Upper lobe of left lung (tissue), 6 donors: ENCODE measurements around the gene PEX26. TPM values are rescaled to one million over a fixed set of nuclear protein-coding genes. Genes with fewer than 3 reads are reported as not detected.
"Not testable (repeated sequence)": the region's sequence is repeated elsewhere in the genome, so short reads cannot be mapped to it uniquely, and the experiment has no call there.

Source experiments
- ATAC-seq, 2 donors: fragments of 200-7000 bp; cut with Tn5 transposase; one replicate each; pipeline ENCODE4 v1.9.1; 2022; ENCODE audit warnings: mild to moderate bottlenecking in 2 of 2, moderate library complexity in 2 of 2; ENCODE audit not compliant: low FRiP score in 2 of 2
- DNase-seq, 2 donors: peaks; one replicate each; pipeline ENCODE4 v3.0.0-alpha.2; 2019 to 2020
- H3K27ac ChIP-seq, 4 donors: fragments of 200-600 bp; sonication (generic); one replicate each; pipeline ENCODE4 v1.5.1; 2016 to 2019
- H3K27me3 ChIP-seq, 4 donors: fragments of 200-600 bp; sonication (generic); one replicate each; pipeline ENCODE4 v1.5.1; 2017 to 2019
- H3K36me3 ChIP-seq, 4 donors: fragments of 200-600 bp; sonication (generic); one replicate each; pipeline ENCODE4 v1.5.1; 2016 to 2019
- H3K4me1 ChIP-seq, 4 donors: fragments of 200-600 bp; sonication (generic); one replicate each; pipeline ENCODE4 v1.5.1; 2018 to 2019
- H3K4me3 ChIP-seq, 4 donors: fragments of 200-600 bp; sonication (generic); one replicate each; pipeline ENCODE4 v1.5.1; 2017 to 2019; ENCODE audit warnings: mild to moderate bottlenecking in 2 of 4, moderate library complexity in 1 of 4
- H3K9me3 ChIP-seq, 4 donors: fragments of 200-600 bp; sonication (generic); one replicate each; pipeline ENCODE4 v1.5.1; 2018 to 2019
- EP300 ChIP-seq, 4 donors: sonication (generic); formaldehyde crosslinking; IDR thresholded peaks; one replicate each; pipeline ENCODE4 v1.5.1; 2017; ENCODE audit warnings: antibody characterized with exemption in 4 of 4, control low read depth in 2 of 4
- POLR2A ChIP-seq, 4 donors: fragments of 450-650 bp; IDR thresholded peaks; one replicate each; pipeline ENCODE4 v1.5.1; 2016 to 2017; ENCODE audit warnings: antibody characterized with exemption in 4 of 4, mild to moderate bottlenecking in 2 of 4
- POLR2AphosphoS5 ChIP-seq, 2 donors: sonication (generic); formaldehyde crosslinking; IDR thresholded peaks; one replicate each; pipeline ENCODE4 v1.5.1; 2017; ENCODE audit warnings: antibody characterized with exemption in 2 of 2
- WGBS, 2 donors: methylation state at CpG; one replicate each; pipeline ENCODE4 v1.1.5; 2017 to 2018; 5-methylcytosine and 5-hydroxymethylcytosine counted together
- total RNA-seq, 6 donors: library from RNA; depleted of rRNA in 4 of 6; stranded (reverse); fragments of >200 nt in 4 of 6; gene quantifications; one replicate each; pipeline versions ENCODE4 v1.1.0 to v1.2.1, GENCODE V29; 2016 to 2021
- TF ChIP-seq, protein P1 (sequence below), 6 experiments: fragments of 450-650 bp in 4 of 6; fragments of 200-600 bp in 2 of 6; sonication (generic) in 2 of 6; IDR thresholded peaks; one replicate each; pipeline ENCODE4 v1.5.1; 2016 to 2019; ENCODE audit warnings: antibody characterized with exemption in 6 of 6
- donor health status: DM: no; HTN: no; CAD: no; lungs with moderate emphysema.
- donor health status: DM: no; HTN: yes; CAD: no; lungs with severe emphysema.

Gene PEX26
- total RNA-seq, 6 donors from 2014 or later: 17.2 to 42.1 (median 32.9) TPM

GRCh38 chr22:18073467-18073866 lies 4.3 kb upstream of the PEX26 start:
- no peak overlapping the region for H3K27ac ChIP-seq
- no peak overlapping the region for H3K4me3 ChIP-seq
- DNase-seq: no peak
- no peaks in the 10 kb centered on the region for H3K9me3 ChIP-seq
- no peaks in the 10 kb centered on the region for H3K27me3 ChIP-seq
- 83 to 89% methylated on average over 2 of the region's 2 CpGs for WGBS, 2 donors
- TF ChIP-seq EP300 (IDR thresholded peaks at IDR 0.05) (no peak), POLR2AphosphoS5 (IDR thresholded peaks at IDR 0.05) (no peak), POLR2A (IDR thresholded peaks at IDR 0.05) (no peak)
- TF ChIP-seq, protein P1, sequence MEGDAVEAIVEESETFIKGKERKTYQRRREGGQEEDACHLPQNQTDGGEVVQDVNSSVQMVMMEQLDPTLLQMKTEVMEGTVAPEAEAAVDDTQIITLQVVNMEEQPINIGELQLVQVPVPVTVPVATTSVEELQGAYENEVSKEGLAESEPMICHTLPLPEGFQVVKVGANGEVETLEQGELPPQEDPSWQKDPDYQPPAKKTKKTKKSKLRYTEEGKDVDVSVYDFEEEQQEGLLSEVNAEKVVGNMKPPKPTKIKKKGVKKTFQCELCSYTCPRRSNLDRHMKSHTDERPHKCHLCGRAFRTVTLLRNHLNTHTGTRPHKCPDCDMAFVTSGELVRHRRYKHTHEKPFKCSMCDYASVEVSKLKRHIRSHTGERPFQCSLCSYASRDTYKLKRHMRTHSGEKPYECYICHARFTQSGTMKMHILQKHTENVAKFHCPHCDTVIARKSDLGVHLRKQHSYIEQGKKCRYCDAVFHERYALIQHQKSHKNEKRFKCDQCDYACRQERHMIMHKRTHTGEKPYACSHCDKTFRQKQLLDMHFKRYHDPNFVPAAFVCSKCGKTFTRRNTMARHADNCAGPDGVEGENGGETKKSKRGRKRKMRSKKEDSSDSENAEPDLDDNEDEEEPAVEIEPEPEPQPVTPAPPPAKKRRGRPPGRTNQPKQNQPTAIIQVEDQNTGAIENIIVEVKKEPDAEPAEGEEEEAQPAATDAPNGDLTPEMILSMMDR (IDR thresholded peaks at IDR 0.05): no peak
- no peaks in the 10 kb centered on the region for H3K36me3 ChIP-seq
- H3K4me1 ChIP-seq: peaks cover 11 to 16% (median 15%) of the 10 kb centered on the region in 4 donors
- no peak for ATAC-seq

GRCh38 chr22:18073927-18074326 lies 3.9 kb upstream of the PEX26 start:
- not testable (repeated sequence) for H3K9me3 ChIP-seq, DNase-seq, H3K36me3 ChIP-seq, H3K27me3 ChIP-seq, H3K27ac ChIP-seq, ATAC-seq, H3K4me3 ChIP-seq
- WGBS, 2 donors: 84 to 95% methylated on average over 4 of the region's 4 CpGs
- peaks cover 15 to 21% (median 20%) of the 10 kb centered on the region in 4 donors for H3K4me1 ChIP-seq

GRCh38 chr22:18075101-18075719 lies 2.6 kb upstream of the PEX26 start:
- 94% methylated on average over 6 of the region's 6 CpGs for WGBS, 2 donors
- H3K27me3 ChIP-seq: no peaks in the 10 kb centered on the region
- DNase-seq: no peak
- no peak for ATAC-seq
- TF ChIP-seq EP300 (IDR thresholded peaks at IDR 0.05) (no peak), POLR2A (IDR thresholded peaks at IDR 0.05) (no peak), POLR2AphosphoS5 (IDR thresholded peaks at IDR 0.05) (no peak)
- TF ChIP-seq, protein P1 (IDR thresholded peaks at IDR 0.05): no peak
- H3K36me3 ChIP-seq: peaks cover 0 to 7% (median 2%) of the 10 kb centered on the region in 4 donors
- peaks cover 22 to 31% (median 27%) of the 10 kb centered on the region in 4 donors for H3K4me1 ChIP-seq
- no peak overlapping the region for H3K27ac ChIP-seq
- H3K9me3 ChIP-seq: no peaks in the 10 kb centered on the region
- no peak overlapping the region for H3K4me3 ChIP-seq

GRCh38 chr22:18075720-18076497 lies 1.9 kb upstream of the PEX26 start:
- TF ChIP-seq, protein P1 (IDR thresholded peaks at IDR 0.05): peak; percentile 69 to 89 (median 79)
- no peak for TF ChIP-seq POLR2A (IDR thresholded peaks at IDR 0.05)
- Histone ChIP-seq H3K27me3 (no peaks in the 10 kb centered on the region), H3K27ac (peak overlapping the region in 3 of 4 donors; percentile 19 to 86 (median 81)), H3K9me3 (no peaks in the 10 kb centered on the region), H3K4me1 (peaks cover 22 to 31% (median 27%) of the 10 kb centered on the region in 4 donors), H3K36me3 (peaks cover 0 to 14% (median 4%) of the 10 kb centered on the region in 4 donors), H3K4me3 (no peak overlapping the region)
- ATAC-seq (peak; percentile 68 to 79), DNase-seq (peak in 1 of 2 donors; percentile 64)
- WGBS, 2 donors: 35 to 38% methylated on average over 13 of the region's 13 CpGs

DNA sequence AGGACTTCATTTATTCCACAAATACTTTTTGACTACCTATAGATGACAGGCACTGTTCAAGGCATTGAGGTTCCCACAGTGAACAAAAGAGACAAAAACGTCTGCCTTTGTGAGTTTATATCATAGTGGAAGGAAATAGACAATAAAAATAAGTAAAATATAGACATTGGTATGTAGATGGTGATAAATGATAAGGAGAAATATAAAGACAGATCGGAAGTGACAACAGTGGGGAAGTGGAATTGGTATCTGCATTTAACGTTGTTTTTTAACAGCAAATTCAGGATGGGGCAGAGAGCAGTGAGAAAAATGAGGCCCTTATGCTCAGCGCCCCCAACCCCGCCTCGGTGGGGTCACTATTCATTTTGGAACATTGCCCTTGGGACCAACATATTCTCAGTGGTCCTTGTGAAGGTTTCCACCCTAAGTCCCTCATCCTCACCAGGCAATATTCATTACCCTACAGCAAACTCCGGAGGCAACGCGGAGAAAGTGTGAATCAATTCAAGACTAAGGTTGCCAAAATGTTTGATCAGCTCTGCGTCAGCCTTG lies 627 bp upstream of the PEX26 start:
- Histone ChIP-seq H3K9me3 (no peaks in the 10 kb centered on the region), H3K27me3 (no peaks in the 10 kb centered on the region), H3K4me1 (peaks cover 22 to 31% (median 27%) of the 10 kb centered on the region in 4 donors), H3K36me3 (peaks cover 0 to 27% (median 10%) of the 10 kb centered on the region in 4 donors), H3K27ac (peak overlapping the region; percentile 60 to 87 (median 84)), H3K4me3 (peak overlapping the region; percentile 38 to 79 (median 72))
- TF ChIP-seq, protein P1 (IDR thresholded peaks at IDR 0.05): no peak
- no peak for TF ChIP-seq POLR2A (IDR thresholded peaks at IDR 0.05)
- no peak for TF ChIP-seq POLR2AphosphoS5 (IDR thresholded peaks at IDR 0.05)
- TF ChIP-seq EP300 (IDR thresholded peaks at IDR 0.05): no peak
- WGBS, 2 donors: 3 to 7% methylated on average over 10 of the region's 10 CpGs
- no peak for DNase-seq
- no peak for ATAC-seq
